DMS 273 treated with DMSO at 0.1 percent for 48 hours (cell line): ENCODE results near the gene TAF4B.
"Not testable (repeated sequence)": the region's sequence is repeated elsewhere in the genome, so short reads cannot be mapped to it uniquely, and the experiment has no call there.

Experiments used
- DNase-seq: peaks from one replicate; lab custom pipeline; 2025; lab: John Stamatoyannopoulos, UW

TAF4B gene

DNA sequence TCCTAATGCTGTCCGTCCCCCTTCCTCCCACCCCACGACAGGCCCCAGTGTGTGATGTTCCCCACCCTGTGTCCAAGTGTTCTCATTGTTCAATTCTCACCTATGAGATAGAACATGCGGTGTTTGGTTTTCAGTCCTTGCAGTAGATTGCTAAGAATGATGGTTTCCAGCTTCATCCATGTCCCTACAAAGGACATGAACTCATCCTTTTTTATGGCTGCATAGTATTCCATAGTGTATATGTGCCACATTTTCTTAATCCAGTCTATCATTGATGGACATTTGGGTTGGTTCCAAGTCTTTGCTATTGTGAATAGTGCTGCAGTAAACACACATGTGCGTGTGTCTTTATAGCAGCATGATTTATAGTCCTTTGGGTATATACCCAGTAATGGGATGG is 12.5 kb downstream of the TAF4B start:
- DNase-seq = not testable (repeated sequence)

DNA sequence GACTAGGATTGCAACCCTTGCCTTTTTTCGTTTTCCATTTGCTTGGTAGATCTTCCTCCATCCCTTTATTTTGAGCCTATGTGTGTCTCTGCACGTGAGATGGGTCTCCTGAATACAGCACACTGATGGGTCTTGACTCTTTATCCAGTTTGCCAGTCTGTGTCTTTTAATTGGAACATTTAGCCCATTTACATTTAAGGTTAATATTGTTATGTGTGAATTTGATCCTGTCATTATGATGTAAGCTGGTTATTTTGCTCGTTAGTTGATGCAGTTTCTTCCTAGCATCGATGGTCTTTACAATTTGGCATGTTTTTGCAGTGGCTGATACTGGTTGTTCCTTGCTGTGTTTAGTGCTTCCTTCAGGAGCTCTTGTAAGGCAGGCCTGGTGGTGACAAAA is 16.1 kb downstream of the TAF4B start:
- not testable (repeated sequence) for DNase-seq

DNA sequence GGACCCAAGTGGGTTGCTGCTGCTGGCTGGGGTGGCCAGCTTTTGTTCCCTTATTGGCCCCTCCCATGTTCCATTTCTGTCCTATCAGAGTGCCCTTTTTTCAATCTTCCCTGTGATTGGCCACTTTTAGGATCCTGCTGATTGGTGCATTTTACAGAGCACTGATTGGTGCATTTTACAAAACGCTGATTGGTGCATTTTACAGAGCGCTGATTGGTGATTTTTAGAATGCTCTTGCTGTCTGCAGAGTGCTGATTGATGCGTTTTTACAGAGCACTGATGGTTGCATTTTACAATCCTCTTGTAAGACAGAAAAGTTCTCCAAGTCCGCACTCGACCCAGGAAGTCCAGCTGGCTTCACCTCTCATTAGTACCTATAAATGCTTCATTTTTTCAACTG is 19.2 kb downstream of the TAF4B start:
- DNase-seq = not testable (repeated sequence)

DNA sequence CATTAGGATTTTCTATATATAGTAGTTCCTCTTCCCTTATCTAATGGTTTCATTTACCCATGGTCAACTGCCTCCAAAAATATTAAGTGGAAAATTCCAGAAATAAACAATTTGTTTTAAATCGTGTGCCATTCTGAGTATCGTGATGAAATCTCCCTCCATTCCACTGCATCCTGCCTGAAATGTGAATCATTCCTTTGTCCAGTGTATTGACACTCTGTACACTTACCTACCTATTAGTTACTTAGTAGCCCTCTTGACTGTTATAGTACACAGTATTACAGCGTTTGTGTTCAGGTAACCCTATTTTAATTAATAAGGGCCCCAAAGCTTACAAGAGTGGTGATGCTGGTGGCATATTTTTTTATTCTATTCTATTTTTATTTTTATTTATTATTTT is 26.2 kb downstream of the TAF4B start:
- DNase-seq = no peak

DNA sequence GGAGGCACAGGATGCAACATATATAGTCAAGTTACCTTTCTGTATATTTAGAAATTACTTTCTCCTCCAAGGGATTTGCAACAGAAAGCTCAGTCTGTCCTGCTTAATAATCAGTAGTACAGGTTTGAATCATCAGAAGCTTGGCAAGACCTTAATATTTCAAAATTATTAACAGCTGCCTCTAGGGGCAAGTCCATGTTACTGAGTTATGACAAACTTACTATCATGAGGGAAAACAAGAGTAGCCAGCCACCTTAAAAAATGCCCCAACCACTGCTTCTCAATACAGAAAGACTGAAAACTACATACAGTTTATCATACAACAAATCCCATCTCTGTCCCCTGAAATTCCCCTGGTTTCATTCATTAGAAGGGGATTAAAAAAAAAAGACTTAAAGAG is 28.6 kb downstream of the TAF4B start:
- not testable (repeated sequence) for DNase-seq

DNA sequence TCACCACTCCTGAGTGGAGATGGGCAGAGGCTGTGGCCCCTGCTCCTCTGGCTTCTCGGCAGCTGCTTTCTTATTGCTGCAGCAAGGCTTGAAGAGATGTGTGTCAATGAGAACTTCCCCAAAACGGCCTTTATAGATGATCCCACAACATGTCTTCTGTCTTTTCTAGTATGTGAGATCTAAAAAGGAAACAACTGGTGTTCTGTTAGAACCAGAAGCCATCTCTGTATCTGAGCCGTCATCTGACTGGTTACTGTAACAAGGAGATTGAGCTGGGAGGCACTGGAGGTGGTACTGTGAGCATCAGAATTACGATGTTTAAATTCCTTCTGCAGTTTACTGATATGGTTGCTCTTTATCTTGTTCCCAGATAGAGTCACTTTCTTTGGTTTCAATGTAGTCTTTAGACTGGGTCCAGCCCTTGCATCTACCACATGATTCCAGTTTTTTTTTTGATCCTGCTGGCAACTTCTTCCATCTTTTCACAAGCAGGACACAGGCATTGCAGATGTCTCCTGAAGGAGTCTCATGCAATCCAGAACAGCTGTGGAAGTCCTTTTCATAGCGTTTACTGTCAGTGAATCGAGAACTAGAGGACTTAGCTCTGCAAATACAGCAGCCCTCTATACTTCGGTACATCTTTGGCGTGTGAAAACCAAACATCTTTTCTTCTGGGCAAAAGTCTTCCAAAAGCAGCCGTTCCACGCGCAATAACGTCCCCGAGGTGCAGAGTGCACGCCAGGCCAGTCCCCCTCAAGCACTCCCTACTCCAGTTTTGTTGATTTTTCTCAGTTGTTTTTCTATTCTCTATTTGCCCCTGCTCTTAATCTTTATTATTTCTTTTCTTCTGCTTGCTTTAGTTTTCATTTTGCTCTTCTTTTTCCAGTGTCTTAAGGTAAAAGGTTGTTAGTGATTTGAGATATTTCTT is 29.7 kb downstream of the TAF4B start:
- no peak for DNase-seq

DNA sequence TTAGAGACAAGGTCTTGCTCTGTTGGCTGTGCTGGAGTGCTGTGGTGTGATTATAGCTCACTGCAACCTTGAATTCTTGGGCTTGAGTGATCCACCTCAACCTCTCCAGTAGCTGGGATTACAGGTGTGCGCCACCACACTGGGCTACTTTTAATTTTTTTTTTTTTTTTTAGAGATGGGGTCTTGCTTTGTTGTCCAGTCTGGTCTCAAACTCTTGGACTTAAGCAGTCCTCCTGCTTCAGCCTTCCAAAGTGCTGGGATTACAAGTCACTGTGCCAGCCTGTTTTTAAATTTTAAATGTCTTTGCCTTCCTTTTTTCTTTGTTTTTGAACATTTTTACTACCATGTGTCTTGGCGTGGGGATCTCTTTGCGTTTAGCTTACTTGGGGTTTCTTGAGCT is 32.5 kb downstream of the TAF4B start:
- no peak for DNase-seq

DNA sequence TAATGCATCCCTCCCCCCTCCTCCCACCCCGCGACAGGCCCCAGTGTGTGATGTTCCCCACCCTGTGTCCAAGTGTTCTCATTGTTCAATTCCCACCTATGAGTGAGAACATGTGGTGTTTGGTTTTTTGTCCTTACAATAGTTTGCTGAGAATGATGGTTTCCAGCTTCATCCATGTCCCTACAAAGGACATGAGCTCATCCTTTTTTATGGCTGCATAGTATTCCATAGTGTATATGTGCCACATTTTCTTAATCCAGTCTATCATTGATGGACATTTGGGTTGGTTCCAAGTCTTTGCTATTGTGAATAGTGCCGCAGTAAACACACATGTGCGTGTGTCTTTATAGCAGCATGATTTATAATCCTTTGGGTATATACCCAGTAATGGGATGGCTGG is 33.2 kb downstream of the TAF4B start:
- DNase-seq = not testable (repeated sequence)

DNA sequence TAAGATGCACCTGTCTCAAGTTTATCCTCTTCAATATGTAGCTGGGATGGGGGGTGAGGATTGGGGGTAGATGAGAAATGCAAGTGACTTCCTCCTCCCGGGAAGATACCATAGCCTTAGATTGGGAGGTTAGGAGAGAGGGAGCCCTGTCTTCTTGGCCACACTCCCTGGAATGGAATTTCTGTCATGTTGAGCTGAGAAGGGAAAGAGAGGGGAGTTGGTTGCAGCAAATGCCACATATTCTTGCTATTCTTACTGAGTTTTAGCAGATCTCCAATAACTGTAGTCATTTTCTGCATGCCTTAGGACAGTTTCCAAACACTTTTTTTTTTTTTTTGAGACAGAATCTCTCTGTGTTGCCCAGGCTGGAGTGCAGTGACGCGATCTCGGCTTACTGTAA is 35.9 kb downstream of the TAF4B start:
- DNase-seq = no peak

DNA sequence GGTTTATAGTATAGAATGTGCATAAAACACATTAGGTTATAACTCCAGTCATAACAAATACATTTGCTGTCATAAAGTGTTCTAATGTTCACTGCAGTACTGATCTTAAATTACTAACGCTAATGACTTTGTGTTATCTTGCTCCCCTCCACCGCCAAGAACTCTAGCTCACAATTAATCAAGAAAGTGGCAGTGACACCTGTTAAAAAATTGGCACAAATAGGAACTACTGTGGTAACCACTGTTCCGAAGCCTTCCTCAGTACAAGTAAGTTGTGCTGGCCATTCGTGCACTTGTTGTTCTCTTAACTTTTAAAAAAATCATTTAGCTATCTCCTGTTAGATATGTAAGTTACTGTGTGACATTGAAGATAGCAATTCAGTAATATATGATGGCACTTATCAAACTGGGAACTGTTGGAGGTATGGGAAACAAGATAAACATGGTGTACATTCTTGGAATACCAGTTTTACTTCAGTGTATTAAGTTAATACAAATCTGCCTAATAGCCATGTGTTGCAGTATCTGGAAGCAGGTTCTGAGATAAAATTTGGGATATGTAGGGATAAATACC is 41.2 kb downstream of the TAF4B start:
- no peak for DNase-seq

DNA sequence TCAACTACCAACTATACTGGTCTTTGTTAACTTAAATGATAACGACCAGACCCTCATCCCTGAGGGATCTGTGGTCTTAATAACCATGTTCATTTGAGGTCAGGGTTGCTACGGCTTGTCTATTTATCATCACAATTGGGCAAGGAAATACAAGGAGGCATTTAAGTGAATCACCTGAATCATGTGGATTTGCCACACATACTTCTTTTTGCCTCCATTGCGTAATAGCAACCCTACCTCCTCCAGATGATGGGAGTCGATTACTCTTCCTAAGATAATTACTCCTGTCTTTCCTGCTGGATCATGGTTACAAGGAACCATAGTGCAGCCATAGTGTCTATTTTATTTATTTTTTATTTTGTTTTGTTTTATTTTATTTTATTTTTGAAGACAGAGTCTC is 42.2 kb downstream of the TAF4B start:
- DNase-seq = no peak

DNA sequence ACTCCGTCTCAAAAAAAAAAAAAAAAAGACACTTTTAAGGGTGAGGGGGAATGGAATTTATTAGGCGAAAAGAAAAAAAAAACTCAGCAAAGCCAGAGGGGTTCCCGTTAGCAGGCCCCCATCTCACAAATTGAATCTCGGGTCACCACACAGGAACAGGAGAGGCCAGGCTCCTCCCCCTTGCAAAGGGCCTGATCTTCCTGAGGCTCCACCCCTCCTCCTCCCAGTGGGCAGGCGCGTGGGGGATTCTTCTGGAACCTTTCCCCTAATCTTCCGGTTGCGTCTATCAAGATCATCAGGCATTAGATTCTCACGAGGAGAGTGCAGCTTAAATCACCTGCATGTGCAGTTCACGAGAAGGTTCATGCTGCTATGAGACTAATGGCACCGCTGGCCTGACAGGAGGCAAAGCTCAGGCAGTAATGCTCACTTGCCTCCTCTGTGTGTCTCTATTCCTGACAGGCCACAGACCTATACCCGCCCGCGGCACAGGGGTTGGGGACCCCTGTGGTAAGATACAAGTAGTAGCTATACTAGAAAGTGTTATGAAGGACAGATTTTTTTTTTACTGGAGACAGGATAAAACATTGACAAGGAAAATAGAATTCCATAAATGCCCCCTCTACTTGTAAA is 45.8 kb downstream of the TAF4B start:
- no peak for DNase-seq

DNA sequence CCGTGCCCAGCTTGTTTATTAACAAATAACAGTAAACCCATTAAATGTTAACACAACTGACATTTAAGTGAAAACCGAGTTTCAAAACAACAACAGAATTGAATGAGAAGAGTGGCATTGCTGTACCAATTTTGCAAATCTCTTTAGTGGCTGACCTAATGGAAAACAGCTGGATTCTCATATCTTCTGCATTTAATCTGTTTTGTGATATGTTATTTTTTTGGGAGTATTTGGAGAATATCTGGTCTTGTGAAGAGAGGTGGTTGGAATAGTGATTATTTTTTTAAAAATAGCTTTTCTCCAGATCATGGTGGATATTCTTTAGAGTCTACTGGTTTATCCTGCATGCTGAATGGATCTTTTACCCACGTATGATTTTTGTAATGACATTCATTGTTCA is 51.1 kb downstream of the TAF4B start:
- DNase-seq = no peak

DNA sequence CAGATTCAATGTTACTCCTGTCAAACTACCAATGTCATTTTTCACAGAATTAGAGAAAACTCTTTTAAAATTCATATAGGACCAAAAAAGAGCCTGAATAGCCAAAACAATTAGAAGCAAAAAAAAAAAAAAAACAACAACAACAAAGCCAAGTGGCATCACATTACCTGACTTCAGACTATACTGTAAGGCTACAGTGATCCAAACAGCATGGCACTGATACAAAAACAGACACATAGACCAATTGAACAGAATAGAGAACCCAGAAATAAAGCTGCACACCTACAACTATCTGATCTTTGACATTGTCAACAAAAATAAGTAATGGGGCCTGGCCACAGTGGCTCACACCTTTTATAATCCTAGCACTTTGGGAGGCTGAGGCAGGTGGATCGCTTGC is 53.2 kb downstream of the TAF4B start:
- DNase-seq = no peak

DNA sequence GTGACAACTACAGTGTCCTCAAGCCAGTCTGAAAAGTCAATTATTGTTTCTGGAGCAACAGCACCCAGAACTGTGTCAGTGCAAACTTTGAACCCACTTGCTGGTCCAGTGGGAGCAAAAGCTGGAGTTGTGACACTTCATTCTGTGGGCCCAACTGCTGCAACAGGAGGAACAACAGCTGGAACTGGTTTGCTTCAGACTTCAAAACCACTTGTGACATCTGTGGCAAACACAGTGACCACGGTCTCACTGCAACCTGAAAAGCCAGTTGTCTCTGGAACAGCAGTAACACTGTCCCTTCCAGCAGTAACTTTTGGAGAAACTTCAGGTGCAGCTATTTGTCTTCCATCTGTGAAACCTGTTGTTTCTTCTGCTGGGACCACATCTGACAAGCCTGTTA is 59.8 kb downstream of the TAF4B start:
- DNase-seq = no peak

DNA sequence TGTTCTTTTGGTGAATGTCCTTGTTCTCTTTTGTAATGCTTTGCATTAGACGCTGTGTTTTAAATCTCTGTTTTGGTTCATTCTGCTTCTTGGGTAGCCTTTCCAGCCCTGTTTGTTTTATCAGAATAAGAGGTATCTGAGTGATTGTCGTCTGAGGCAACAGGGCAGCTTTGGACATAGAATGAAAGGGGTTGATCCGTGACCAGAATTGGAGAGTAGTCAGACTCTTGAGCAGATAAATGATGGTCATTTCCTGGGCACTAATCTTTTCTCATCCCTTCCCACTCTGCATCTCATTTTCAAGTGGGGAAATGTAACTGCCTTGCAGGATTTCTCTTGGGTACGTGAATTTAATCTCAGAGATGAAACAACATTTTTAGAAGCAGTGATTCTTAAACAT is 61.4 kb downstream of the TAF4B start:
- no peak for DNase-seq

DNA sequence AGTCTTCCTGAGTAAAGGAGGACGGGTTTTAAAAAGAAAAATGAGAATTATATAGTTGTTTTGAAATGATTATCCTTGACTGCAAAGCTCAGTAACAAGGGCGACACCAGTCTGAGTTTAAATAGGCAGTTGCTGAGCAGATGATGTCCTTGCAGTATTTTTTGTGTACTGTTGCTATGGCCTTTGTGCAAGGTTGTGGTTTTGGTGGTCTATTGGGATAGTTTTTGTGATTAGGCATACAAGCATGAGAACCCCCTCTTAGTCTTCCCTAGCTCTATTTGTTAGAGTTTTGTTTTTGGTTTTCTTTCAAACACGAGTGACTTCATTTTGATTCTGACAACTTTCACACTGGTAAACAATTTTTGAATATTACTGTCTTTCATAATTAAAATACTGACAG is 64.1 kb downstream of the TAF4B start:
- no peak for DNase-seq

DNA sequence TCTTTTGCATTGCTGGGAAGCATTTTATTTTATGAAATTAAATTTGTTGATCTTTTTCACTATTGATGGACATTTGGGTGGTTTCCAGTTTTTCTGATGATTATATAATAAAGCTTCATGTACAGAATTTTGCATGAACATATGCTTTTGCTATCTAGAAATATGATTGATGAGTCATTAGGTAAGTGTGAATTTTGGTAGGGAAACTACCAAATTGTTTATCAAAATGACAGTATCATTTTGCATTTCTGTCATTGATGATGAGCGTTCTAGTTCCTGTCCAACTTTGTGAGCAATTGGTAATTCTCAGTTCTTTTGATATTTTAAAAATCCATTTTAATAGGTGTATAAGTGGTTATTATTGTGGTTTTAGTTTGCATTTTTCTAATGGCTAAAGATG is 67.7 kb downstream of the TAF4B start:
- no peak for DNase-seq

DNA sequence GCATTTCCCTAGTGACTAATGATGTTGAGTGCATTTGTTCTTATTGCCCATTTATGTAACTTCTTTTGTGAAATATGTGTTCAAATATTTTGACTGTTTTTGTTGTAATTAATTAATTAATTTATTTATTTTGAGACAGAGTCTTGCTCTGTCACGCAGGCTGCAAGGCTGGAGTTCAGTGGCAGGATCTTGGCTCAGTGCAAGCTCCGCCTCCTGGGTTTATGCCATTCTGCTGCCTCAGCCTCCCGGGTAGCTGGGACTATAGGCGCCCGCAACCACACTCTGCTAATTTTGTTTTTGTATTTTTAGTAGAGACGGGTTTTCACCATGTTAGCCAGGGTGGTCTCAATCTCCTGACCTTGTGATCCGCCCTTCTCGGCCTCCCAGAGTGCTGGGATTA is 71.9 kb downstream of the TAF4B start:
- no peak for DNase-seq

DNA sequence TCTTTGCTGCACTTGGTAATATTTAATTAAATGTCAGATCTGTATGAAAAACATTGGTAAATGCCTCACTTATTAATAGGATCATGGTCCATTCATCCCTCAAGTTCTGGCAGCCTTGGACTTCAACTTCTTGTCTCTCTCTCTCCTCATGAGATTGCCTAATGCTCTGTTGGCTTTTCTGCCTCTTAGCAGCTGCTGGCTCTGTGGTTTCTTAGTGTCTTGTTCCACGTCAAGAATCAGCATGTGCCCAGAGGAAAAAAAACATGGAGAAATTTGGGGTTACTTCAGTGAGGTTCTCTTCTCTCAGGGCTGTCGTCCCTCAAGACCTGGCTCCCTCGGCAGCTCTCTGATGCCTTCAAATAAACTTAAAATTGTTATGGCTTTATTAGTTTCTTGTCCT is 75.4 kb downstream of the TAF4B start:
- DNase-seq = no peak

DNA sequence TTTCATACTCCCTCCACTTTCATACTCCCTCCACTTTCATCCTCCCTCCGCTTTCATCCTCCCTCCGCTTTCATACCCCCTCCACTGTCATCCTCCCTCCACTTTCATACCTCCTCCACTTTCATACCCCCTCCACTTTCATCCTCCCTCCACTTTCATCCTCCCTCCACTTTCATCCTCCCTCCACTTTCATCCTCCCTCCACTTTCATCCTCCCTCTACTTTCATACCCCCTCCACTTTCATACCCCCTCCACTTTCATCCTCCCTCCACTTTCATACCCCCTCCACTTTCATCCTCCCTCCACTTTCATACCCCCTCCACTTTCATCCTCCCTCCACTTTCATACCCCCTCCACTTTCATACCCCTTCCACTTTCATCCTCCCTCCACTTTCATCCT is 77.0 kb downstream of the TAF4B start:
- DNase-seq = not testable (repeated sequence)

DNA sequence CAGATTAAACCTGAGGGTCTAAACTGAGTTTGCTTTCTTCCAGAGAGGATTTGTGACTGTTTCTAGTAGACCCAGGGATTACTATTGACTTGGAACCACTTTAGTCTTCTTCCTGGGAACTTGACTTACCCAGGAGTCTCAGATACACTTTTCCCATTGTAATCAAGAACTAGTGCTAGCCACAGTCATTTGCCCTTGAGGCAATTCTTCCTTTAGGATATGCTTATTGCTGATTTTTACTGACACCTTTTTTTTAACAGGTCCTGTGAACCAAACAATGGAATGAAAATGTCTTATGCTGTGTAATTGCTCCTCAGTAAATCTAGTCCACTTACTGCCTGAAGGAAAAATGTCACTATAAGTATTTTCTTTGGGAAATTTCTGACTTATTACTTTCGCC is 78.3 kb downstream of the TAF4B start:
- DNase-seq = no peak

DNA sequence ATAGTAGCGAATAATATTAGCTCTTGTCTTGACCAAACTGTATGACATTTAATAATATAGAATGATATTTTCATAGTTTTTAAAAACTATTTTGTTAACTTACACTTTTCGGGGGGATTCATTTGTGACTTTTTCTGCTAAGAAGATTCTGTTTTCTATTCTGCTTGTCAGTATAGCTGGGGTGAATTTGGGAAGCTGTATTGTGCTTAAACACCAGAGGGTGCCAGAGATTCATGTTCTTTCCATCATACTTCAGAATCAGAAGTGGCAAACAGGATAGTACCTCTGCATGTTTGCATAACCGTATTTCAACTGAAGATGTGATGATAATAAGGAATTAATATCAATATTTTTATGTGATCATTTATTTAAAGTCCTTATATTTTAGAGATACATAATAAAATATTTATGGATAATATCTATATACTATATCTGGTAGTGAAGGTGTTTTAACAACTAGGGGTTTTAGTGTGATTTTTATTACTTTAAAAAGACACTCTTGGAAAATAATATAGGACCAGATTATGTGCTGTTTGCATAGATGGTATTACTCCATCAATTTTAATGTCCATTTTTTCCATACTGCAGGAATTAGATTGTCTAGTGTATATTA is 81.0 kb downstream of the TAF4B start:
- peak; percentile 3 for DNase-seq
